Sigmoid colon (tissue), 3 donors: ENCODE measurements around the gene STK38.

ENCODE experiments used
- POLR2A ChIP-seq, 2 donors: fragments of 450-650 bp; IDR thresholded peaks; one replicate each; pipeline ENCODE4 v1.6.1; 2016; ENCODE audit warnings: antibody characterized with exemption in 2 of 2, mild to moderate bottlenecking in 2 of 2, moderate library complexity in 2 of 2
- TF ChIP-seq, protein P1 (sequence below), 4 experiments: fragments of 450-650 bp in 3 of 4; fragments of 200-600 bp in 1 of 4; IDR thresholded peaks; one replicate each; pipeline ENCODE4 v1.5.1; 2016 to 2019; ENCODE audit warnings: antibody characterized with exemption in 4 of 4, mild to moderate bottlenecking in 3 of 4, moderate library complexity in 2 of 4

DNA sequence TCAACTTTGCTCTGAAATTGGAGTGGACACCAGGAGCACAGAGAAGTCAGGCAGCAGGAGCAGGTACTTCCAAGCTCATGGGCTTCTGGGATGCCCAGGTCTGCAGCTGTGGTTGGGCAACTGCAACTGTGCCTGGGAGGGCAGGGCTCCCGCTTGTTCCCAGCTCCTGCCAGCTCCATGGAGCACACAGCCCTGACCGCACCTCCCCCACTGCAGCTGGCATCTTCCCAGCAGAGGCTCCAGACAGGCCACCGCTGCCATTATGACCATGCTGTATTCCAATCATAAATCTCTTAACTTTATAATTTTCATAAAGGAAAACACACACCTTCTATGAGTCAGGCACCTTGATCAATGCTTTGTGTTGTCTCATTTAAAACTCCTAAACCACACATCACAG is 36.9 kb downstream of the STK38 start:
- TF ChIP-seq POLR2A (IDR thresholded peaks at IDR 0.05) = no peak
- TF ChIP-seq, protein P1, sequence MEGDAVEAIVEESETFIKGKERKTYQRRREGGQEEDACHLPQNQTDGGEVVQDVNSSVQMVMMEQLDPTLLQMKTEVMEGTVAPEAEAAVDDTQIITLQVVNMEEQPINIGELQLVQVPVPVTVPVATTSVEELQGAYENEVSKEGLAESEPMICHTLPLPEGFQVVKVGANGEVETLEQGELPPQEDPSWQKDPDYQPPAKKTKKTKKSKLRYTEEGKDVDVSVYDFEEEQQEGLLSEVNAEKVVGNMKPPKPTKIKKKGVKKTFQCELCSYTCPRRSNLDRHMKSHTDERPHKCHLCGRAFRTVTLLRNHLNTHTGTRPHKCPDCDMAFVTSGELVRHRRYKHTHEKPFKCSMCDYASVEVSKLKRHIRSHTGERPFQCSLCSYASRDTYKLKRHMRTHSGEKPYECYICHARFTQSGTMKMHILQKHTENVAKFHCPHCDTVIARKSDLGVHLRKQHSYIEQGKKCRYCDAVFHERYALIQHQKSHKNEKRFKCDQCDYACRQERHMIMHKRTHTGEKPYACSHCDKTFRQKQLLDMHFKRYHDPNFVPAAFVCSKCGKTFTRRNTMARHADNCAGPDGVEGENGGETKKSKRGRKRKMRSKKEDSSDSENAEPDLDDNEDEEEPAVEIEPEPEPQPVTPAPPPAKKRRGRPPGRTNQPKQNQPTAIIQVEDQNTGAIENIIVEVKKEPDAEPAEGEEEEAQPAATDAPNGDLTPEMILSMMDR (IDR thresholded peaks at IDR 0.05) = no peak
